H1 (cell line): ENCODE data around the gene AHCY. TPM values are rescaled to one million over a fixed set of nuclear protein-coding genes. Genes with fewer than 3 reads are reported as not detected.

ENCODE experiments used
- CTCF ChIA-PET: fragments of 300-600 bp; sonication (Branson Sonifier 250); formaldehyde crosslinking; loops from one replicate; lab custom pipeline; 2021; ENCODE audit not compliant: partially characterized antibody; lab: Charles Lee
- POLR2A ChIA-PET: fragments of 300-600 bp; sonication (Branson Sonifier 250); formaldehyde crosslinking; loops from one replicate; lab custom pipeline; 2021; ENCODE audit warnings: inconsistent platforms; ENCODE audit not compliant: partially characterized antibody; lab: Charles Lee
- DNase-seq, 2 experiments: peaks; one replicate each; pipeline versions ENCODE4 v3.0.0 to v3.0.0-alpha.2; 2010 to 2022; ENCODE audit warnings: low spot score in 2 of 2, low read depth in 1 of 2, mixed read lengths in 1 of 2
- FAIRE-seq: peaks from 2 replicates; lab custom pipeline; 2011; peaks lifted over from hg19 to GRCh38; lab: Jason Lieb, UNC
- H2AFZ ChIP-seq: 2 replicates; pipeline ENCODE4 v1.8.1; 2012; ENCODE audit warnings: low read length, inconsistent platforms
- H2AK5ac ChIP-seq: 2 replicates; pipeline ENCODE4 v1.6.1; 2013; ENCODE audit warnings: low read depth, low read length
- H2BK120ac ChIP-seq: replicated peaks from 2 replicates; pipeline ENCODE3; 2013; ENCODE audit warnings: low read depth, low read length, inconsistent platforms
- H2BK12ac ChIP-seq: 2 replicates; pipeline ENCODE4 v1.6.1; 2013; ENCODE audit warnings: low read depth, low read length
- H2BK15ac ChIP-seq: 2 replicates; pipeline ENCODE4 v1.6.1; 2013; ENCODE audit warnings: low read length
- H2BK20ac ChIP-seq: 2 replicates; pipeline ENCODE4 v1.6.1; 2013; ENCODE audit warnings: low read length
- H2BK5ac ChIP-seq: 2 replicates; pipeline ENCODE4 v1.6.1; 2013; ENCODE audit warnings: low read depth, low read length
- H3K14ac ChIP-seq: 2 replicates; pipeline ENCODE4 v1.6.1; 2013; ENCODE audit warnings: inconsistent platforms; ENCODE audit not compliant: insufficient read length
- H3K18ac ChIP-seq: 2 replicates; pipeline ENCODE4 v1.6.1; 2013; ENCODE audit warnings: low read length; ENCODE audit errors: extremely low read depth
- H3K23ac ChIP-seq: 2 replicates; pipeline ENCODE4 v1.6.1; 2013; ENCODE audit warnings: inconsistent platforms; ENCODE audit not compliant: insufficient read length
- H3K23me2 ChIP-seq: 2 replicates; pipeline ENCODE4 v1.6.1; 2013; ENCODE audit warnings: low read depth, low read length
- H3K27ac ChIP-seq: 2 replicates; pipeline ENCODE4 v1.6.1; 2011; ENCODE audit warnings: low read depth, low read length, inconsistent platforms
- H3K27me3 ChIP-seq, 4 experiments: replicated peaks in 1 of 4; 1 replicate in 1 of 4; 2 replicates in 3 of 4; pipeline versions ENCODE4 v1.6.1 to v1.8.1; 2011 to 2013; ENCODE audit warnings: low read length in 3 of 4, mild to moderate bottlenecking in 3 of 4, inconsistent platforms in 2 of 4, mixed read lengths in 2 of 4, moderate library complexity in 1 of 4; ENCODE audit not compliant: control insufficient read depth in 3 of 4, insufficient read depth in 3 of 4; ENCODE audit errors: extremely low read depth in 1 of 4
- H3K36me3 ChIP-seq, 4 experiments: 2 replicates each; pipeline versions ENCODE4 v1.6.1 to v1.8.1; 2011 to 2013; ENCODE audit warnings: mild to moderate bottlenecking in 4 of 4, low read length in 3 of 4, moderate library complexity in 2 of 4, control low read depth in 1 of 4, inconsistent platforms in 1 of 4; ENCODE audit not compliant: insufficient read depth in 4 of 4, control insufficient read depth in 2 of 4
- H3K4ac ChIP-seq: replicated peaks from 2 replicates; pipeline ENCODE3; 2013; ENCODE audit warnings: low read length, low read depth, mixed read lengths, inconsistent platforms; ENCODE audit not compliant: insufficient read length
- H3K4me1 ChIP-seq, 4 experiments: replicated peaks in 1 of 4; 1 replicate in 1 of 4; 2 replicates in 3 of 4; pipeline versions ENCODE4 v1.6.1 to v1.8.1; 2011 to 2013; ENCODE audit warnings: low read length in 3 of 4, inconsistent platforms in 2 of 4, mixed read lengths in 1 of 4; ENCODE audit not compliant: insufficient read depth in 4 of 4, control insufficient read depth in 3 of 4
- H3K4me2 ChIP-seq, 2 experiments: 2 replicates each; pipeline versions ENCODE4 v1.6.1 to v1.8.1; 2011 to 2013; ENCODE audit warnings: low read depth in 2 of 2, low read length in 2 of 2, control low read depth in 1 of 2, inconsistent platforms in 1 of 2, mild to moderate bottlenecking in 1 of 2; ENCODE audit not compliant: insufficient read depth in 1 of 2
- H3K4me3 ChIP-seq, 4 experiments: fragments of 200-600, 300-600 bp in 1 of 4; sonication (generic), shearing (Covaris generic), sonication (Bioruptor Twin) in 1 of 4; 2 replicates each; pipeline versions ENCODE4 v1.5.1 to v1.8.1; 2011 to 2016; ENCODE audit warnings: low read length in 4 of 4, low read depth in 3 of 4, control low read depth in 2 of 4, inconsistent platforms in 2 of 4, mild to moderate bottlenecking in 2 of 4, mixed read lengths in 1 of 4, moderate library complexity in 1 of 4; ENCODE audit not compliant: insufficient read depth in 2 of 4; ENCODE audit errors: extremely low read depth in 1 of 4
- H3K56ac ChIP-seq: replicated peaks from 2 replicates; pipeline ENCODE3; 2013; ENCODE audit warnings: low read depth, mild to moderate bottlenecking, mixed read lengths, low read length, inconsistent platforms; ENCODE audit not compliant: insufficient read length
- H3K79me1 ChIP-seq: 2 replicates; pipeline ENCODE4 v1.6.1; 2013; ENCODE audit warnings: low read depth, low read length, control low read depth
- H3K79me2 ChIP-seq, 2 experiments: 2 replicates each; pipeline versions ENCODE4 v1.6.1 to v1.8.1; 2012 to 2013; ENCODE audit warnings: low read length in 2 of 2, mild to moderate bottlenecking in 2 of 2, inconsistent platforms in 1 of 2; ENCODE audit not compliant: insufficient read depth in 2 of 2, control insufficient read depth in 1 of 2
- H3K9ac ChIP-seq, 4 experiments: replicated peaks in 1 of 4; 1 replicate in 1 of 4; 2 replicates in 3 of 4; pipeline versions ENCODE4 v1.6.1 to v1.8.1; 2011 to 2013; ENCODE audit warnings: low read depth in 3 of 4, low read length in 3 of 4, control low read depth in 2 of 4, mild to moderate bottlenecking in 2 of 4, moderate library complexity in 2 of 4, inconsistent platforms in 1 of 4; ENCODE audit errors: extremely low read depth in 1 of 4
- H3K9me3 ChIP-seq, 2 experiments: 2 replicates each; pipeline versions ENCODE4 v1.6.1 to v1.8.1; 2012 to 2013; ENCODE audit warnings: mild to moderate bottlenecking in 2 of 2, moderate library complexity in 2 of 2, control low read depth in 1 of 2, inconsistent platforms in 1 of 2, low read depth in 1 of 2, low read length in 1 of 2, mixed read lengths in 1 of 2; ENCODE audit not compliant: insufficient read depth in 2 of 2
- H4K20me1 ChIP-seq, 2 experiments: replicated peaks in 1 of 2; 2 replicates each; pipeline versions ENCODE3 to v1.8.1; 2011 to 2013; ENCODE audit warnings: inconsistent platforms in 2 of 2, low read length in 2 of 2, mild to moderate bottlenecking in 1 of 2; ENCODE audit not compliant: insufficient read depth in 2 of 2, control insufficient read depth in 1 of 2
- H4K5ac ChIP-seq: 2 replicates; pipeline ENCODE4 v1.6.1; 2013; ENCODE audit warnings: low read length, low read depth, mixed read lengths, inconsistent platforms; ENCODE audit not compliant: insufficient read length
- H4K8ac ChIP-seq: 2 replicates; pipeline ENCODE4 v1.8.0; 2013; ENCODE audit warnings: mild to moderate bottlenecking, moderate library complexity, low read length, inconsistent platforms; ENCODE audit not compliant: insufficient read depth; ENCODE audit errors: extremely low read depth
- H4K91ac ChIP-seq: replicated peaks from 2 replicates; pipeline ENCODE3; 2013; ENCODE audit warnings: low read length, mixed read lengths, inconsistent platforms; ENCODE audit not compliant: insufficient read length
- CBX5 ChIP-seq: fragments of 300-800, 300-1000 bp; sonication (generic); IDR thresholded peaks from 2 replicates; pipeline ENCODE4 v1.7.1; 2016; ENCODE audit warnings: antibody characterized with exemption, low read length, low read depth
- CREB1 ChIP-seq: IDR thresholded peaks from 2 replicates; pipeline ENCODE4 v1.6.1; 2012; ENCODE audit warnings: inconsistent platforms
- CTBP2 ChIP-seq: IDR thresholded peaks from 2 replicates; pipeline ENCODE4 v1.7.0; 2011; ENCODE audit warnings: borderline replicate concordance, mild to moderate bottlenecking, moderate library complexity, mixed read lengths, low read length; ENCODE audit not compliant: insufficient read depth, insufficient read length
- GABPA ChIP-seq: IDR thresholded peaks from 2 replicates; pipeline ENCODE4 v1.6.1; 2011; ENCODE audit warnings: mild to moderate bottlenecking, low read length, moderate library complexity, borderline replicate concordance; ENCODE audit not compliant: insufficient read depth
- PHF8 ChIP-seq: fragments of 200-600 bp; sonication (generic); conservative IDR thresholded peaks from 2 replicates; pipeline ENCODE4 v1.7.1; 2012; ENCODE audit warnings: low read depth, mild to moderate bottlenecking, inconsistent platforms, low read length, moderate library complexity
- RFX5 ChIP-seq: IDR thresholded peaks from 2 replicates; pipeline ENCODE4 v1.6.1; 2011; ENCODE audit warnings: low read depth, low read length, improper control_type of control experiment, borderline replicate concordance
- RXRA ChIP-seq: IDR thresholded peaks from 2 replicates; pipeline ENCODE4 v1.6.1; 2011; ENCODE audit warnings: low read depth, mild to moderate bottlenecking, low read length, moderate library complexity; ENCODE audit not compliant: insufficient read depth
- SIRT6 ChIP-seq: IDR thresholded peaks from one replicate; pipeline ENCODE4 v1.7.1; 2012; ENCODE audit warnings: low read length, inconsistent platforms
- SIX5 ChIP-seq: IDR thresholded peaks from 2 replicates; pipeline ENCODE4 v1.6.1; 2011; ENCODE audit warnings: mild to moderate bottlenecking, low read depth, low read length
- SP1 ChIP-seq: IDR thresholded peaks from 2 replicates; pipeline ENCODE4 v1.6.1; 2011; ENCODE audit warnings: low read depth, low read length
- SUZ12 ChIP-seq: fragments of 200-600 bp; sonication (generic); IDR thresholded peaks from 2 replicates; pipeline ENCODE4 v1.6.1; 2012; ENCODE audit warnings: mild to moderate bottlenecking, inconsistent platforms, low read length, moderate library complexity, mixed read lengths
- TAF1 ChIP-seq: IDR thresholded peaks from 2 replicates; pipeline ENCODE4 v1.6.1; 2011; ENCODE audit warnings: mild to moderate bottlenecking, low read depth, low read length
- ZNF274 ChIP-seq: IDR thresholded peaks from 2 replicates; pipeline ENCODE4 v1.7.0; 2012; ENCODE audit warnings: low read length, borderline replicate concordance; ENCODE audit errors: extremely low read depth
- WGBS, 2 experiments: shearing (Covaris generic) in 1 of 2; methylation state at CpG; one replicate each; pipeline versions ENCODE4 v1.1.6 to v1.1.7; 2013 to 2015; ENCODE audit warnings: low lambda C conversion rate in 2 of 2, mixed read lengths in 2 of 2, inconsistent platforms in 1 of 2, low coverage in 1 of 2, missing lambda C conversion rate in 1 of 2; ENCODE audit not compliant: insufficient replicate concordance in 2 of 2, insufficient coverage in 1 of 2, insufficient read length in 1 of 2; ENCODE audit errors: extremely low coverage in 1 of 2, missing lambda C conversion rate in 1 of 2; 5-methylcytosine and 5-hydroxymethylcytosine counted together
- polyA plus RNA-seq, 7 experiments: library from polyadenylated mRNA; depleted of rRNA in 3 of 7; stranded (reverse) in 5 of 7; unstranded in 2 of 7; fragments of >200 nt in 5 of 7; fragments of 200-250 nt in 2 of 7; gene quantifications; 1 replicate in 5 of 7; 2 replicates in 1 of 7; 4 replicates in 1 of 7; pipeline versions ENCODE4 v1.2.1 to v1.2.3, GENCODE V29; 2011 to 2013; ENCODE audit warnings: missing spikeins in 2 of 7, mixed read lengths in 2 of 7
- total RNA-seq: library from RNA; stranded (reverse); fragmentation: NEBNext Ultra II Directional; extraction: Animal tissue kit (Norgen Biotek cat#: 25700); gene quantifications from 2 replicates; pipeline ENCODE4 v1.2.1, GENCODE V29; 2021

Gene AHCY
- total and polyA plus RNA-seq, 2 of the 8 experiments (the other 6 are each of a cell fraction or from before 2014, with no cell fraction given), result 404 to 638 TPM

DNA sequence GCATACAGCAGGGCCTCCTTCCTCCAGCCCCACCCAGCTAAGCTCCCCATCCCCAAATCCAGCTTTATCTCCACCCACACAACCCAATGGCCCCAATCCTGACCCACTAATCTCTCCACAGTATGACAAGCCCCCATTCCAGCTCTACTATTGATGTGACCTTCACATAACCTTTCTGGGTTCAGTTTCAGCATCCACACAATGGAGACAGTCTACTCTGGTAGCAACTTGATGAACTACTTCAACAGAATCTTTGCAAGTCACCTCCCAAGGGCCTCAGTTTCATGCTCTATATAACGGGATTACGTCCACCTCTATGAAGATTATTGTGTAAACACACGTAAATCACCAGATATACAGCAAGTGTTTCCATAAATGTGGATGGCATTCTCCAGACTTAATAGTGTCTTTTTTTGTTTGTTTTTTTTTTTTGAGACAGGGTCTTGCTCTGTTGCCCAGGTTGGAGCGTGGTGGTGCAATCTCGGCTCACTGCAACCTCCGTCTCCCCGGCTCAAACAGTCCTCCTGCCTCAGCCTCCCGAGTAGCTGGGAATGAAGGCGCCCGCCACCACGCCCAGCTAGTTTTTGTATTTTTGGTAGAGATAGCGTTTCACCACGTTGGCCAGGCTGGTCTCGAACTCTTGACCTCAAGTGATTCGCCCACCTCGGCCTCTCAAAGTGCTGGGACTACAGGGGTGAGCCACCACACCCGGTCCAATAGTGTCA is 1.4 kb downstream of the AHCY start:
- peak overlapping the region; percentile 68; the same call in 1 of the 2 replicates for H2BK5ac ChIP-seq
- POLR2A ChIA-PET, result interaction anchor here (0.6 to 4.3 kb wide), 30 partner anchors 8 to 402 kb away, joined by 3 to 29 read pairs (median 4); partner anchors contain the start of genes DYNLRB1, ITCH and TP53INP2
- TF ChIP-seq CTBP2 (no peak), PHF8 (no peak), RXRA (no peak), GABPA (no peak), SIX5 (no peak), CREB1 (no peak), ZNF274 (no peak), RFX5 (no peak), CBX5 (no peak), TAF1 (no peak), SP1 (no peak), SIRT6 (no peak), SUZ12 (no peak)
- TF ChIP-seq, all 59 proteins: peak for 0
- Histone ChIP-seq H3K4me2 (peak overlapping the region; percentile 86 to 94), H3K23ac (no peak overlapping the region), H3K18ac (no peak overlapping the region), H3K27me3 (no peaks in the 10 kb centered on the region), H3K9me3 (no peaks in the 10 kb centered on the region), H2AK5ac (peak overlapping the region; percentile 94), H4K5ac (no peak overlapping the region), H2AFZ (no peak overlapping the region), H2BK12ac (no peak overlapping the region), H3K14ac (no peak overlapping the region), H4K8ac (no peak overlapping the region), H3K79me1 (peaks cover 13% of the 10 kb centered on the region), H3K9ac (peak overlapping the region in 3 of 4 experiments; percentile 68 to 91 (median 71); a peak in 4 of 7 replicates), H2BK120ac (no peak overlapping the region), H3K36me3 (peaks cover 0 to 4% (median 0%) of the 10 kb centered on the region in 4 experiments; a peak in 5 of 8 replicates), H3K4ac (no peak overlapping the region), H4K91ac (no peak overlapping the region), H3K56ac (no peak overlapping the region), H3K79me2 (peaks cover 24 to 56% of the 10 kb centered on the region in 2 experiments), H3K4me1 (peaks cover 3 to 9% (median 7%) of the 10 kb centered on the region in 4 experiments; a peak in 6 of 7 replicates), H3K4me3 (peak overlapping the region; percentile 69 to 94 (median 86)), H3K27ac (no peak overlapping the region), H2BK20ac (no peak overlapping the region), H2BK15ac (no peak overlapping the region), H3K23me2 (peaks cover 4% of the 10 kb centered on the region; the same call in 1 of the 2 replicates), H4K20me1 (peaks cover 19 to 26% of the 10 kb centered on the region in 2 experiments)
- 91% methylated on average over 16 of the region's 17 CpGs; no CpG with 5 or more reads in 1 of the 2 experiments for WGBS, 2 experiments
- DNase-seq (no peak), FAIRE-seq (no peak)
- CTCF ChIA-PET, result interaction anchor here (0.7 to 2.8 kb wide), 9 partner anchors 10 to 839 kb away, joined by 3 to 18 read pairs (median 4); no protein-coding TSS in a partner anchor
